HL-60 (cell line): ENCODE measurements around the gene MTCL1.

Source experiments
- CTCF ChIP-seq: IDR thresholded peaks from one replicate; pipeline ENCODE4 v1.5.1; 2011; ENCODE audit warnings: low read length, control low read depth, inconsistent platforms; ENCODE audit not compliant: insufficient read depth
- GABPA ChIP-seq: IDR thresholded peaks from 2 replicates; pipeline ENCODE4 v1.6.1; 2012; ENCODE audit warnings: low read depth
- POLR2AphosphoS5 ChIP-seq: IDR thresholded peaks from 2 replicates; pipeline ENCODE4 v1.6.1; 2012; ENCODE audit warnings: low read depth
- REST ChIP-seq: IDR thresholded peaks from 2 replicates; pipeline ENCODE4 v1.6.1; 2012; ENCODE audit warnings: low read depth; ENCODE audit not compliant: insufficient replicate concordance
- SPI1 ChIP-seq: IDR thresholded peaks from 2 replicates; pipeline ENCODE4 v1.6.1; 2012; ENCODE audit warnings: low read depth, mild to moderate bottlenecking, borderline replicate concordance

GRCh38 chr18:8803063-8803795 lies 97.9 kb downstream of the MTCL1 start:
- TF ChIP-seq CTCF (no peak), POLR2AphosphoS5 (no peak), REST (no peak), GABPA (no peak), SPI1 (no peak)
